Gastrocnemius medialis (tissue), 4 donors: ENCODE data around the gene ASCC1.

Source experiments
- CTCF ChIP-seq, 5 experiments: fragments of 450-650 bp in 3 of 5; fragments of 200-600 bp in 2 of 5; sonication (generic) in 2 of 5; IDR thresholded peaks in 4 of 5; conservative IDR thresholded peaks in 1 of 5; 1 replicate in 4 of 5; 2 replicates in 1 of 5; pipeline ENCODE4 v1.5.1; 2016 to 2019; ENCODE audit warnings: antibody characterized with exemption in 5 of 5, mild to moderate bottlenecking in 3 of 5, moderate library complexity in 3 of 5
- POLR2A ChIP-seq, 2 donors: fragments of 450-650 bp; IDR thresholded peaks; one replicate each; pipeline ENCODE4 v1.6.1; 2017; ENCODE audit warnings: antibody characterized with exemption in 2 of 2, mild to moderate bottlenecking in 2 of 2, moderate library complexity in 2 of 2

- TF ChIP-seq POLR2A (IDR thresholded peaks at IDR 0.05) = no peak
- no peak for TF ChIP-seq CTCF (IDR thresholded peaks at IDR 0.05 in 4 of 5, conservative IDR thresholded peaks at IDR 0.05 in 1 of 5)
These were observed 155.9 kb downstream of the ASCC1 start for GRCh38 chr10:72059843-72060822.
